ENCODE data around the gene GRID2IP.

- TF ChIP-seq CTCF (IDR thresholded peaks at IDR 0.05): no peak
- no peak for TF ChIP-seq POLR2A (IDR thresholded peaks at IDR 0.05)
These were observed 46.3 kb downstream of the GRID2IP start for GRCh38 chr7:6504996-6505395.

Measured in uterus (tissue), 2 donors.